COR-L47 (cell line): Measurements from ENCODE around the gene DBNDD1.

Experiments
- DNase-seq: peaks from one replicate; lab custom pipeline; 2025; lab: John Stamatoyannopoulos, UW

The DBNDD1 gene

DNA sequence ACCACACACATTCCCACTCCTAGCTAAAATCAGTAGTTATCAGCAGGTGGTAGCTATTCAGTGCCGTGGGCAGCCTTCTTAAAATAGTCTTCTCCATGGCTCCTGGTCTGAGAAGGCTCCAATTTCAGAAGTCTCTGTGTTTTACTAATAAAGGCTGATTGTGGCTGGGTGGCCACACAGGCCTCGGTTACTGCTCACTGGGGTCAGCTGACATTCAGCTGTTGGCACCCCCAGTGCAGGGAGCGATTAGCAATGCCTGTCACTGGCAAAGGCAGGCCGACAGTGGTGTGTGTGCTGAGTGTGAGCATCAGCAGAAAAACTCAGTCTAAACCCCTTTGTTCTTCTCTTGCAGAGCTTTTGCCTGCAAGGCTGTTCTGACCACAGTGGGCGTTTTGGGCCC is 16.6 kb upstream of the DBNDD1 start:
- DNase-seq = no peak

DNA sequence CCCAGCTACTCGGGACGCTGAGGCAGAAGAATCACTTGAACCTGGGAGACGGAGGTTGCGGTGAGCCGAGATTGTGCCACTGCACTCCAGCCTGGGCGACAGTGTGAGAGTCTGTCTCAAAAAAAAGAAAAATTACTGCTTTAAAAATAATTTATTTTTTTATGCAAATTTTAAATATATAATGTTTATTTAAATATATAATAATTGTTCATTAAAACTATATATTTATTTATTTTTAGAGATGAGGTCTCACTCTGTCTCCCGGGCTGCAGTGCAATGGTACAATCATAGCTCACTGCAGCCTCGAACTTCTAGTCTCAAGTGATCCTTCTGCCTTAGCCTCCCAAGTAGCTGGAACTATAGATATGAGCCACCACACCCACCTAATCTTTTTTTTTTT is 15.2 kb upstream of the DBNDD1 start:
- no peak for DNase-seq

DNA sequence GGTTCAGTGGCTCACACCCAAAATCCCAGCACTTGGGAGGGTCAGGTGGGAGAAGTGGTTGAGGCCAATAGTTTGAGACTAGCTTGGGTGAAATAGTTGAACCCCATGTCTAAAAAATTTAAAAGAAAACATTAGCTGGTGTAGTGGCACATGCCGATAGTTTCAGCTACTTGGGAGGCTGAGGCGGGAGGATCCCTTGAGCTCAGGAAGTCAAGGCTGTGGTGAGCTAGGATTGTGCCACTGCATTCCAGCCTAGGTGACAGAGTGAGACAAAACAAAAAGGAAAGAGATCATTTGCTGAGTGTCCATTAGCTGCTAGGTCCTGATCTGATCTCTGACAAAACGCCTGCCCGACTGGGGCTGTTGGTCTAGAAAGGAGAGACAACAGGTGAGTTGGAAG is 14.1 kb upstream of the DBNDD1 start:
- DNase-seq = no peak

DNA sequence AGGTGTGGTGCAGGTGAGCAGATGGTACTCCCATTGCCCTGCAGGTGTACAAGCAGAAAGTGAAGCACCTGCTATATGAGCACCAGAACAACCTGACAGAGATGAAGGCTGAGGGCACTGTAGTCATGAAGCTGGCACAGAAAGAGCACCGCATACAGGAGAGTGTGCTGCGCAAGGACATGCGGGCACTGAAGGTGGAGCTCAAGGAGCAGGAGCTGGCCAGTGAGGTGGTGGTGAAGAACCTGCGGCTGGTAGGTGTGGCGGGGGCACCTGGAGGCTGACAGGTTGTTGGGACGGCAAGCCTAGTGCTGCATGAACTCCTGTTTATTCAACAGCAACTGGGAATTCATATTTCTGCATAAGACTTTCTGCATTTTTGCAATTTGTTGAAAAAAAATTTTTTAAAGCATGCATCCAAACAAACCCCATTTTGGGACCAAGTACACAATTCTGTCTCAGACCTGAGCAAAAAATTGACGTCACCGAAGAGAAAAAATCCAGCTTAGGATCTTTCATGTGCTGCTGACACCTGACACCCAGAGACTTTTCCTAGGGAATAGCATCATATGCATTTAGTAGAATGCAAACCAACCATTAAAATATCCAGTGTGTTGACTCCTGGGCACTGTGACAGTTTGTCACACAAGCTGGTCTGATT is 13.5 kb upstream of the DBNDD1 start:
- DNase-seq = no peak

DNA sequence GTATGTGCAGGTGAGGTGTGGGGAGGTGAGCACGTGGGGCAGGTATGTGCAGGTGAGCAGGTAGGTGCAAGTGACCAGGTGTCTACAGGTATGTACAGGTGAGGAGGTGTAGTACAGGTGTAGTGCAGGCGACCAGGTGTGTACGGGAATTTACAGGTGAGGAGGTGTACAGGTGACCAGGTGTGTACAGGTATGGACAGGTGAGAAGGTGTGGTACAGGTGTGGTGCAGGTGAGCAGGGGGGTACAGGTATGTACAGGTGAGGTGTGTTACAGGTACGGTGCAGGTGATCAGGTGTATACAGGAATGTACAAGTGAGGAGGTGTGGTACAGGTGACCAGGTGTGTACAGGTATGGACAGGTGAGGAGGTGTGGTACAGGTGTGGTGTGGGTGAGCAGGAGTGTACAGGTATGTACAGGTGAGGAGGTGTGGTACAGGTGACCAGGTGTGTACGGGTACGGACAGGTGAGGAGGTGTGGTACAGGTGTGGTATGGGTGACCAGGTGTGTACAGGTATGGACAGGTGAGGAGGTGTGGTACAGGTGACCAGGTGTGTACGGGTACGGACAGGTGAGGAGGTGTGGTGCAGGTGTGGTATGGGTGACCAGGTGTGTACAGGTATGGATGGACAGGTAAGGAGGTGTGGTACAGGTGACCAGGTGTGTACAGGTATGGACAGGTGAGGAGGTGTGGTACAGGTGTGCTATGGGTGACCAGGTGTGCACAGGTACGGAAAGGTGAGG is 12.8 kb upstream of the DBNDD1 start:
- DNase-seq = no peak

DNA sequence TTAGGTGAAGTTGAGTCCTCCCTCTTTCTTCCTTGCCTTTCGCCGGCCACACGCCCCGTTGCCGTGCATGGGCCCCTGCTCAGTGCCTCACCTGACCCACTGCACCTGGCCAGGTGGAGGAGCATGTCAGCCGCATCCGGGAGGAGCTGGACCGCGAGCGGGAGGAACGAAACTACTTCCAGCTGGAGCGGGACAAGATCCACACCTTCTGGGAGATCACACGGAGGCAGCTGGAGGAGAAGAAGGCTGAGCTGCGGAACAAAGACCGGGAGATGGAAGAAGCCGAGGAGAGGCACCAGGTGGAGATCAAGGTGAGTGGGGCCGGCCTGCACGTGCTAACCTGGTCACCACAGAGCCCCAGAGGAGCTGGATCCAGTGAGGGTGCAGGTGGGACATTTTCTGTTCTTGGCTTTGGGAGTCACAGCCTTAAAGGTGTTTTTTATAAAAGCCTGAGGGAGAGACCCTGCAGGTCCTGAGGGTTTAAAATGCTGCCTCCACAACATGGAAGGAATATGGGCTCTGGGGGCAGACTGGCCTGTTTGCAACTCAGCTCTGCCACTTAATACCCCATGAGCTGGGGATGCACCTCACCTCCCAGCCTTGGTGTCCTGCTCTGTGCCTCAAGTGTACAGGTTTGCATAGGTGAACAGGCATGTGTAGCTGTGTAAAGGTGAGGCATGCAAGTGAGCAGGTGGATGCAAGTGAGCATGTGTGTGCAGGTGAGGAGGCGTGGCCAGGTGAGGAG is 12.1 kb upstream of the DBNDD1 start:
- DNase-seq = no peak

DNA sequence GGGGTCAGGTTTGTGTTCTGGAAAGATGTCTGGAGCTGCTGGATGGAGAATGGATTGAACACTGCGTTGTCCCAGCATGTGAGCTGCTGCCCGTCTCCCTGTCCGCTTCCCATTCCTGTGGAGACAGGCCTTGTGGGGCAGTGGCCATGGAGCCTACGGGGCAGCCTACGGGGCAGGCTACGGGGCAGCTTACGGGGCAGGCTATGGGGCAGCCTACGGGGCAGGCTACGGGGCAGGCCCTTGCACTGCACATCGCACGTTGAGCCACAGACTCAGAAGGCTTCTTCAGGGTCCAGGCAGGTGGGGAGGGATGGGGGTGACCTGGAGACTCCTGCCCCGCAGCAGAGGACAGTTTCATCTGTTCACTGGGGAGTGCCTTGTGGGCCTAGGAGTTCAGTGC is 9.7 kb upstream of the DBNDD1 start:
- DNase-seq = no peak

DNA sequence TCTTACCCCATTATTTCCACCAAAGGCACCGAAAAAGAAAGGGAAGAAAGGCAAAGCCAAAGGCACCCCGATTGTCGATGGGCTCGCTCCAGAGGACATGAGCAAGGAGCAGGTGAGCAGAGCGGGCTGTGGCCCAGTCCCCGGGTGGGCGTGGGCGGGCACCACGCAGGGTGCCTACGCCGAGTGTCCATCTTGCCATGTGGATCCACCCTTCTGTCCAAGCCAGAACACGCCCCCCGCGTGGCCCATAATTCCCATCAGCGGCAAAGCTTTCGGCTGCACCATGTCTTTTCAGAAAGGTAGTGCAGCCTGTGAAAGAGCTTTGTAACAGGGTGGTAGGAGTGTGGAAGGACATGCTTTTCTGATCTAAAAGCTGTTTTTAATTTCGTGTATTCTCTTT is 8.4 kb upstream of the DBNDD1 start:
- no peak for DNase-seq

DNA sequence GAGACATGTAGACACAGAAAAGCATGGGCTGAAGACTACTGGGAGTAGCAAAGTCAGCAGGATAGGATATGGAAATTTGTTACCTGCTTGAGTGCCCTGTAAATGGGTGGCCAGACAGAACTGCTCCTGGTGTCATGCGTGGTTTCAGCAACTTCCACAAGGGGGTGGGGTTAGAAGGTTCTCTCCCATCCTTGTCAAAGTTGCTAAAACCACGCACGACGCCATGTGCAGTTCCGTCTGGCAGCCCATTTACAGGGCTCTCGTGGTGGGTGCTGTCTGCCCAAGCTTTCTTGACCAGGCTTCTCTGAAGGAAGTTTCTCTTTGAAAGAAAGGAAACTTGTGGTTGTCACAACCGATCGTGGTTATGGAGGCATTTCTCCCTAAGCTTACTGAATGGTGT is 6.9 kb upstream of the DBNDD1 start:
- DNase-seq = no peak

DNA sequence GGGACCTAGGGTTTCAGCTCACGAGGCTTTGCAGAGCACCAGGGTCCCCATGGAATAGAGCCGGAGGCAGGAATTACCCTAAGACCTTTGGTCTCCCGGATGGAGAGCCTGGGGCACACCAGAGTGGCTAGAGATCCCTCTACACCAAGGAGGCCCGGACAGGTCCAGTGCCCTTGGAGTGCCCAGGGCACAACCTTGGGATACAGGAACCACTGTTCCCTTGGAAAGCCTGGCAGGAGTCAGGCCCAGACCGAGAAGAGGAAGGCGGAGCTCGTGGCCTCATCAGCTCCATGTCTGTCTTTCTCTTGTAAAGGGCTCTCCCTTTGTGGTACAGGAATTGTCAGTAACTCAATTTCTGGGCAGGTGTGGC is 3.8 kb upstream of the DBNDD1 start:
- no peak for DNase-seq

DNA sequence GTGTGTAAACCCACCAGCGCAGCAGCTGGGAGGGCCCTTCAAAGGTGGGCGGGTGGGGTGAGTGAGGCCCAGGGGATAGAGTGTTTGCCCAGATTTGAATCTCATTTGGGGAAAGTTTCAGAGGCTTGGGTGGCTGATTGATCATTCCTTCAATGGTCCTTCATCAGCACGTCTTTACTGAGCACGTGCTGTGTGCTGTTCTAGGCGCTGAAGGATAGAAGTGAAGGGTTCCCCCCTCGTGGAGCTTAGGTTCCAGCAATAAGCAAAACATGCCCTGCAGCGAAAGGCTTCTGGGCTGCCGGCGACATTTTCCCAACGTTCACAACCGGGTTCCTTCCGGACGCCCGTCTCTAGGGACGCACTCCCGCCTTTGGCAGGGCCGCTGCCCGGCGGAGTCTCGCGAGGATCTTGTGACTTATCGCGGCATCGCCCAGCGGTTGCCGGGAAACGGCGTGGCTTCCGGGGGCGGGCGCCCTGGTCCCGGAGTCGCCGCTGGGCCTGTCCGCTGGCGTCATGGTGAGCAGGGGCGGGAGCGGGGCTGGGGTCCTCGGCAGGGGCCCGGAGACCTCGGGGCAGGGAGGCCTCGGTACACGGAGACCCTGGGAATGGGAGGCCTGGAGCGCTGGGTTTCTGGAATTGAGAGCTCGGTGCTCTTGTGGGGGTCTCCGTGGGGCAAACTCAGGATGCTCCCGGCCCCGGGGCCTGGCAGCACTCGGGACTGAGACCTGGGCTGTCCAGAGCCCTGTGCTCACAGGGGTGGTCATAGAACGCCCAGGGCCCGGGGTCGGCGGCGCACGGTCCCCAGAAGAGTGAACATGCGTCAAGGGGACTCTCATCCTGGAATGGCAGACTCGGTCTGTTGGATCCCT is 3.2 kb upstream of the DBNDD1 start:
- DNase-seq = peak; percentile 92

DNA sequence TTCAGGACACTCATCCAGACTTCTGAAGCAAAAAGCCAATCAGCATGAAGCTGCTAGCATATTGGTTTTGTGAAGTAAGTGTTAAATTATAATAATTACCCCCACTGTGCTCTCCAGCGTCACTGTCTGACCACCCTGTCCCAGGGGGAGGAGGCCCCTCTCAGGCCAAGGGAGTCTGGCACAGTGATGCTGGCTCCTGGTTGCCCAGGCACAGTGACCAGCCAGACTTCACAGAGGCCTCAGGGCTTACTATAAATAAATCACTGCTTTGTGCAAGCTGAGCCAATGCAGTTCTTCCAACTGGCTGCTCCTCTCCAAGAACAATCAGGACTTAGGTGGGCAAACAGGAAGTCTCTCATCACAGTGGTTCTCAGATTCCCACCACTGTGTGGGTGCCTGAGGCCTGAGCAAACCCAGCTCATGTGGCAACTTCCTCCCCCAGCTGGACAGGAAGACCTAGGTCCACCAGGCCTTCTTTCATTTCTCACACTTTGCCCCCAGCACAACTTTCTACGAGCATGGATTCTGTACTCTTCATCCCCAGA is 1.7 kb upstream of the DBNDD1 start:
- peak; percentile 31 for DNase-seq

DNA sequence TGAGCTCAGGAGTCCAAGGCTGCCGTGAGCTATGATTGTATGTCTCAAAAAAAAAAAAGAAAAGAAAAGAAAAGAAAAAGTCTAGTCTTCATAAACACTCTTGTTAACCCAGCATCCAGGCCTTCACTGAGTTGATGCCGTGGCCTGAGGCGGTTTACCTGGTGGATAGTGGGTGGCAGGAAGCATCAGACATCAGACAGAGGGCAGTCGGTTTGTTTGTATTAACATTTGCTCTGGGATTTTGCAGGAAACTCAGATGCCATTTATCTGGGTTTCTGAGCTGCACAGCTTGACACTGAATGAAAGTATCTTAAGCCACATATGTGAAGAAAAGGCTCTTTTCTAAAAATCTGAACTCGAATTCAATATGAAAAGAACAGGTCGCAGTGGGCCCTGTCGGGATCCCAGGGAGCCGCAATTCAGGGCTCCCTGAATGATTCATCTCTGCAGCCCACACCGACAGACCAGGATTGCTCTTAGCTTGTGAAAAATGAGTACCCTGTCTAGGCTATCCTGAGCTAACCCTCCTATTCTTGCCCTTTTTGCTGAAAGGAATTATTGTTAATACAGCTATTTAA is 1.1 kb upstream of the DBNDD1 start:
- DNase-seq = peak; percentile 31

DNA sequence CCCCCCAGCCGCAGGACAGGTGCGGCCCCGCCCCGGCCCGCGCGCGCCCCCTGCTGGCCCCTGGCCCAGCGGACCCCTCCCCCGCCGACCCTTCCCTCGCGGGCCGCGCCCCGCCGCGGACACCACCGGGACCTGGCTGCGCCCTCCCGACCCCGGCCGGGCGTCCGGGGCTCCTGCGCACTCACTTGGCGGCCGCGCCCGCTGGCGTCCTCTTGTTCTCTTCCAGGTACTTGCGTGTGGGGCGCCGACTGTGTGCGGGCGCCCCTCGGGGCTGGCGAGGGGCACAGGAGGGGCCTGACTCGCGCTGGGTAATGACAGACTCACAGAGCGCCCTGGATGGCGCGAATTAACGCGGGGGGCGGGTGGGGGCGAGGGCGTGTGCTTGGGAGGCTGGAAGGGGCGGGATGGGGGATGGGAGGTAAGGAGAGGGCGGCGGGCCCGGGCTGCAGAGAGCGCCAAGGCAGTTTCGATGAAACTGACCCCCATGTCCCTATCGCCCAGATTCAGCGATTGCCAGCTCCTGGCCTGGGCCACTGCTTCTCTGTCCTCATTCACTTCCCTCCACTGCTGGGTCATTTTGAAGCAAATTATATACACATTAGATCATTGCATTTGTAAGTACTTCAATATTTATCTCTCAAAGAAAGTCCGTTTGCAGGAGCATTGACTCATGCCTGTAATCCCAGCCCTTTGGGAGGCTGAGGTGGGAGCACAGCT is 445 bp upstream of the DBNDD1 start:
- DNase-seq = peak; percentile 68

DNA sequence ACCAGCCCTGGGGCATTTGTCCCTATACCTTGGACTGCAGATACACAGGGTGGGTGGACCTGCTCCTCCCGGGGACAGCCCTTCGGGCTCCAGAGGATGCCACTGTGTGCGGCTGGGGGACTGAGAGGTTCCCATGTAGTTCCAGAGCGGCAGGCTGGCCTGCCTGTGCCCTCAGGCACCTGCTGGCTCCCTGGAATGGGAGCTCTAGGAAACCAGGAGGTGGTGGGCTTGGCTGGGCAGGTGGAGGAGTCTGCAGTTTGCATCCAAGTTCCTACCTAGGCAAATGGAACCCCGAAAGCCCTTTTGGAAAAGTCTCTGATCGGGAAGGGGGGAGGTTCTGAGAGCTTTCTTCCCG is 982 bp downstream of the DBNDD1 start:
- DNase-seq = no peak

DNA sequence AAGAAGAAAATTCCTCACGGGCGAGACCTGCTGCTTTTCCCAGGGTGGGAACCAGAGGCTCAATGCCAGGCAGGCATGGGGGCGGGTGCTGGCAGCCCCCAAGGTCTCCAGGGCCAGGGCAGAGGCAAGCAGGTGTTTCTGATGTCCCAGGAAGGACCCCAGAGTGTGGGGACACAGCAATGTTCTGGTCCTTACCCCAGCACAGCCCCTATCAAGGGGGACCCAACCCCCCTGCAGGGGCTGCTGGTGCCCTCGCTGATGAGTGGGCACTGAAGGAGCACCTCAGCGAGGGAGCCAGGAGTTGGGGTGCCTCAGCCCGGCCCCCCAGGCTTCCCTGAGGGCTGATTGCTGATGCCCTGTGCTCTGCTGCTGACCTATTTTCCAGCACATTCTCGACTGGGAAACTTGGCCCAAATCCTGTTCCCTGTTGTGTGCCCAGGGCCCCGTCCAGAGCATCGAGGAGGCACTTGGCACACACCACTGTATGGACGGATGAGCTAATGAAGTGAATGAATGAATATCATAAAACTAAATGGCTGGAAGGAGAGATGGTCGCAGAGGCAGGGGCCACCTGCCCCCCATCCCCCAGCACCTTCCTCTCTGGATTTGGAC is 2.8 kb downstream of the DBNDD1 start:
- no peak for DNase-seq

DNA sequence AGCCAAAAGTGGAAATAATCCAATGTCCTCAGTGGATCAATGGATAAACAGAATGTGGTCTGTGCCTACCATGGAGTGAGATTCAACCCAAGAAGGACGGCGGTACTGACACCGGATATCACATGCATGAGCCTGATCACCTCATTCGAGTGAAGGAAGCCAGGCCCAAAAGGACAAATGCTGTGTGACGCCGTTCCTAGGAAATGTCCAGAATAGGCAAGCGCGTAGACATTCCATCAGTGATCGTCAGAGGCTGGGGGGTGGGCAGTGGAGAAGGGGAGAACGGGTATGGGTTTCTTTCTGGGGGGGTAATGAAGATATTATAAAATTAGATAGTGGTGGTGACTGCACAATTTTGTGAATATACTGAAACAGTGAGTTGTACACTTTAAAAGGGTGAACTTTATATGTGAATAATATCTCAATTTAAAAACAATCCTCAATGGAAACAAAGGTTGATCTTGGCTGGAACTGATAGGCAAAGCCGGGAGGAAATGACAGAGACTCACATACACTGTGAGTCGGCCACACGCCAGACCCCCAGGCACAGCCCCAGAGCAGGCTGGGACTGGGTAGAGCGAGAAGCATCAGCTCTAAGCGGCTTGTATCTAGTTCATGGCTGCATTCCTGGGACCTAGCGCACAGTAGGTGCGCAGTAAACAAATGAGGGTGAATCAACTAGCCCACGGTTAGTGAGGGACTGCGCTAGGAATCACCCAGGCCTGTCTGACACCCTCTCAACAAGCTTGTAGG is 3.5 kb downstream of the DBNDD1 start:
- DNase-seq = no peak

DNA sequence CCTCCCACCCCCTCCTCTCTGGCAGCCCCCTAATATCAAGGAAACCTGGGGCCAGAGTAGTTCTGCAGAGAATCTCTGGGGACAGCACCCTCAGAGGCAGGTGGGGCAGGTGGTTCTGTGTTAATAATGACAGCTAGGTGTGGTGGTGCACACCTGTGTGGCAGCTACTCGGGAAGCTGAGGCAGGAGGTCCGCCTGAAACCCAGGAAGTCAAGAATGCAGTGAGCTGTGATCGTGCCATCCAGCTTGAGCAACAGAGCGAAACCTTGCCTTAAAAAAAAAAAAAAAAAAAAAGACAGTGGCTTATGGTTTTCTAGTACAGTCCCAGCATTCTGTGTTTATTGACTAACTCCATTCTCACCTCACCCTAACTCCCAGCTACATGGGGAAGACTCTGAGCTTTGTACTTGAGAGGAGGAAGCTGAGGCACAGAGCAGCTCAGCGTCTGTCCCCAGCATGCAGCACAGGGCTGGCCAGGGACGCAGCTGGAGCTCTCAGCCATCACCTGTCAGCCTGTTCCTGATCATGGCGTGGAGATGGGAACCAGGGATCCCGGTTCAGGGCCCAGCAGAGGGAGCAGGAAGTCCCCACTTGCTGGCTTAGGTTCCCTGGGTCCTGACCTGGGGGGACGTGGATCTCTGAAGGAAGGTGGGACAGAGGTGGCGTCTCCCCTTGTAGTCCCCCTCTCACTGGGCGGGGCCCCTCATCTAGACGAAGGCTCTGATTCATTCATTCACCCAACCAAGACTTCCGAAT is 6.1 kb downstream of the DBNDD1 start:
- no peak for DNase-seq

DNA sequence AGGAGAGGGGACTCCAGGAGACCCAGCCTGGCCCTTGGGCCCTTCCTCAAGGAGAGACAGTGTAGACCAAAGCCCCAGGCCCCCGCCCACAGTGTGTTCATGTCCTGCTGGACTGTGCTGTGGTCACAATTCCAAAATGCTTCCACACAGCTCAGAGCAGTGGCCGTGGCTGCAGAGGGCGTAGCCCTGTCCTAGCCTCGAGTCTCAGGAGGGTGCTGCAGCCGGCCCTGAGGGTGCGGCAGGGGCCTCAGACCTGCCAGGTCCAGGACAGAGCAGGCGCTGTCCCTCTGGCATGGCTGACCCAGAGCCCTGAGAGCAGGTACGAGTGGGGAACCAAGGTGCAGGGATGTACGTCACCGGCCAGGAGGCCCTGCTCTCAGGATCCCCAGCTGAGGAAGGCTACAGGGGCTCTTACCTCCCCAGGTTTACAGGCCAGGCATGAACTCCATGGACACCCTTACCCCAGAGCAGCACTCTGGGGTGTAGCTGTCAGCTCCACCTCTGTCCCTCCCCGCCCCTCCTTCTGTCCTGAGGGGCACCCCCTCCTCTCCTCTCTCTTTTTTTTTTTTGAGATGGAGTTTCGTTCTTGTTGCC is 7.3 kb downstream of the DBNDD1 start:
- no peak for DNase-seq
